HUES48 (cell line): ENCODE data around the gene TSPAN13.

Experiments used
- H3K27ac ChIP-seq: one replicate; pipeline ENCODE4 v1.7.0; 2013; ENCODE audit warnings: low read depth, low read length, inconsistent platforms
- H3K27me3 ChIP-seq: 2 replicates; pipeline ENCODE4 v1.6.1; 2013; ENCODE audit warnings: mild to moderate bottlenecking, low read length; ENCODE audit not compliant: control insufficient read depth, insufficient read depth
- H3K36me3 ChIP-seq: 2 replicates; pipeline ENCODE4 v1.6.1; 2013; ENCODE audit warnings: low read length; ENCODE audit not compliant: control insufficient read depth, insufficient read depth
- H3K4me1 ChIP-seq: 2 replicates; pipeline ENCODE4 v1.6.1; 2013; ENCODE audit warnings: mild to moderate bottlenecking, low read length; ENCODE audit not compliant: control insufficient read depth, insufficient read depth
- H3K4me3 ChIP-seq: 2 replicates; pipeline ENCODE4 v1.5.1; 2013; ENCODE audit warnings: mild to moderate bottlenecking, low read depth, low read length
- H3K9ac ChIP-seq: 2 replicates; pipeline ENCODE4 v1.6.1; 2013; ENCODE audit warnings: mild to moderate bottlenecking, low read depth, low read length, moderate library complexity
- H3K9me3 ChIP-seq: 2 replicates; pipeline ENCODE4 v1.6.1; 2013; ENCODE audit warnings: low read length; ENCODE audit not compliant: control insufficient read depth, insufficient read depth

Gene TSPAN13

DNA sequence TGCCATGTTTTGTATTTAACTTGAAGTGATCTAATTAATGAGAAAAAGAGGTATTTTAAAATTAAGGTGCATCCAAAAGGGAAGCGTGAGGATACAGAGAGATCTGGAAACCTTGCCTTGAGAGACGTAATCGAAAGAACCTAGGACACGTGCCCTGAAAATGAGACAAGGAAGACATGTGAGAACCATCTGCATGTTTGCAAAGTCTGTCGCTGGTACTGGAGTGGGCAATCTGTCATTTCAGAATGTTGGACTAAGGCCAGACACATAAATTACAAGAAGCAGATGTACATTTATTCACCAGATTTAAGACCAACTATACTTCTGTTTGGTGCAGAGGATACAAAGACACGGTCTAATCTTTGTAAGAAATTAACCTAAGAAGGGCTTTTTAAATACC lies 42.1 kb downstream of the TSPAN13 start:
- Histone ChIP-seq H3K36me3 (no peaks in the 10 kb centered on the region), H3K4me1 (no peaks in the 10 kb centered on the region), H3K27ac (no peak overlapping the region), H3K4me3 (no peak overlapping the region), H3K27me3 (no peaks in the 10 kb centered on the region), H3K9me3 (no peaks in the 10 kb centered on the region), H3K9ac (no peak overlapping the region)

DNA sequence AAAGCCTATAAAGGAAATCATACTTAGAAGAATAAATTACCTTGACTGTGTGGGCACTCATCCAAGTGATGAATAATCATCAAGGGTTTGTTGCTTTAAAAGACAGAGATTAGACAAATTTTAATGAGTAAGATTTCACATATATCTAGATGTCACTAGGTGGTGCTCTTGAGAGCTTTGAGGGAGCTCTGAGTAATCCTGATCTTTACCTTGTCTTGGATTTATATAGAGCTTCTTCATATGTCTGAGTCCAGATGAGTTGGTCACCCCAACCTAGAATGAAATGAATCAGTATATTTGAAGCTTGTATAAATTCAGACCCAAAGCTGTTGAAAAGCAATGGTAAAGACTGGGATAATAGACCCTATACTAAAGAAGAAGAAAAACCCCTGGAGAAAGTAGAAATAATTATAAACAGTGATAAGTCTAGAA lies 47.6 kb downstream of the TSPAN13 start:
- Histone ChIP-seq H3K27me3 (no peaks in the 10 kb centered on the region), H3K9ac (no peak overlapping the region), H3K27ac (no peak overlapping the region), H3K36me3 (no peaks in the 10 kb centered on the region), H3K4me3 (no peak overlapping the region), H3K9me3 (no peaks in the 10 kb centered on the region), H3K4me1 (peaks cover 3% of the 10 kb centered on the region; the same call in 1 of the 2 replicates)

DNA sequence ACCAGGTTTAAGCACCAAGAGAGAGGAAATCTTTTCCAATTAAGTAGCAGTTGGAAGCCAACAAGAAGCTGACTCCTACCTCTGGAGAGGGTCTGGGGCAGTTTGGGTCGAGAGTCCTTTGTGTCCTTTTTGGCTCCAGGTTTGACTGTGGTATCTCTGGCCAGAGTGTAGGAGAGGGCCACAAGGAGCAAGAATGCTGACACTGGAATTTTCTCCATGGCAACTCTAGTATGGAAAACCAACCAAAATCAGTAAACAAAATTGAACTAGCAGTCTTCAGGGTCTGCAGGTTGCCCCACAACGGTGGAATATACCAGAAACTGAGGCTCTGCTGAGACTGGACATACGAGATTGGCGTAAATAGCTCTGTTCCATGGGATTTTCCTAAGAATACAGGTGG lies 48.0 kb downstream of the TSPAN13 start:
- Histone ChIP-seq H3K27ac (no peak overlapping the region), H3K4me3 (no peak overlapping the region)

DNA sequence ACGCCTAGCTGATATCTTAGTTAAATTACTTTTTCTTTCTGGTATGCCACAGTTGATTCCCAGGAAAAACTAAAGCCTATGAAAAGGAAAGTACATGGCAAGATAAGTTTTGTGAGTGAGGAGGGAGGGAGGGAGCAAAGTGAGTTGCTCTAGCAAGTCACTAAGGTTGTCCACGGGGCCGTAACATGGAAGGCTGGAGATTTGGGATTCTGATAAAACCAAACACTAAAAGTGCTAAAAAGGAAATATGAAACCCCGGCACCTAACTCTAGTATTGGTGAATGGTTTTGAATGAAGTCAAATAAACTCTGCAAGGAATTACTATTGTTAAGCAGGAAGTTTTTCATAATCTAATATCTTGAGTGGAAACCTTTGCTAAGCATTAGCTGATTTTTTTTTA lies 49.6 kb downstream of the TSPAN13 start:
- Histone ChIP-seq H3K9ac (no peak overlapping the region), H3K4me1 (peaks cover 3% of the 10 kb centered on the region; the same call in 1 of the 2 replicates), H3K36me3 (no peaks in the 10 kb centered on the region), H3K27ac (no peak overlapping the region), H3K4me3 (no peak overlapping the region), H3K27me3 (no peaks in the 10 kb centered on the region), H3K9me3 (no peaks in the 10 kb centered on the region)

More for the DNA sequence above, 48.0 kb downstream of the TSPAN13 start:
- H3K36me3 ChIP-seq: no peaks in the 10 kb centered on the region
- H3K9me3 ChIP-seq: no peaks in the 10 kb centered on the region
- H3K4me1 ChIP-seq: peaks cover 3% of the 10 kb centered on the region; the same call in 1 of the 2 replicates
- H3K9ac ChIP-seq: no peak overlapping the region
- no peaks in the 10 kb centered on the region for H3K27me3 ChIP-seq

DNA sequence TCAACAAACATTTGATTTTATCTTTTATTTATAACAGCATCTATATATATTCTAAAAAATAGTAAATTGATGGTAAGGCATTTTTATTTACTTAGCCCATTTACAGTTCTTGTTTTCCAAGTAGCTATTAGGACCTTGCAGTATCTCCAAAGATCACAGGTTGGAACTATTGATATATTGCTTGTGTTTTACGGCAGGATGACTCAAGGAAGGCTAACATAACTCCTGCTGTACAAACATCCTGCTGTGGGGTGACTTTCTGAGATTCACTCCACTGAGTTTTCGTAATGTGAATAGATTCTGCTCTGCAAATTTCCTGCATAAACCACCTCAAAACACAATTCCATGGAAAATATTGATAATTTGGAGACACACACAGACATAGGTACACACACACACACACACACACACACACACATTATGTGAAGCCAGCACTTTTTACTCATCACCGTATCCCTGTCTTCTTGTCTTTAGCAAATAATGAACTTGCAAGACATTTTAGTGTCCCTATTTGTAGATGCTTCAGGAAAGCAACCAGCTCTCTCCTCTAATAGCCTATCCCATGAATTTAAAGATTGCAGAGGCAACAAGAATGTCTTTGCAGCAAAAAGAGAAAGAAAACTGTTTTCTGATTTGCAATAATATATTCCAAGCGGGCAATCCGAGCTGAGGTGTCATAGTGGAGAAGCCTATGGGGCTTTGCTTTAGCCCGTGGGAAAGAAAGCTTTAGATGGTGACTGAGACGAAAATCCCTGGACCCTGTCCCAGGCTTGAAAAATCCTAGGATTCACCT lies 50.5 kb downstream of the TSPAN13 start:
- Histone ChIP-seq H3K9me3 (no peaks in the 10 kb centered on the region), H3K36me3 (no peaks in the 10 kb centered on the region), H3K9ac (no peak overlapping the region), H3K27ac (no peak overlapping the region), H3K27me3 (no peaks in the 10 kb centered on the region), H3K4me1 (peaks cover 3% of the 10 kb centered on the region; the same call in 1 of the 2 replicates), H3K4me3 (no peak overlapping the region)

DNA sequence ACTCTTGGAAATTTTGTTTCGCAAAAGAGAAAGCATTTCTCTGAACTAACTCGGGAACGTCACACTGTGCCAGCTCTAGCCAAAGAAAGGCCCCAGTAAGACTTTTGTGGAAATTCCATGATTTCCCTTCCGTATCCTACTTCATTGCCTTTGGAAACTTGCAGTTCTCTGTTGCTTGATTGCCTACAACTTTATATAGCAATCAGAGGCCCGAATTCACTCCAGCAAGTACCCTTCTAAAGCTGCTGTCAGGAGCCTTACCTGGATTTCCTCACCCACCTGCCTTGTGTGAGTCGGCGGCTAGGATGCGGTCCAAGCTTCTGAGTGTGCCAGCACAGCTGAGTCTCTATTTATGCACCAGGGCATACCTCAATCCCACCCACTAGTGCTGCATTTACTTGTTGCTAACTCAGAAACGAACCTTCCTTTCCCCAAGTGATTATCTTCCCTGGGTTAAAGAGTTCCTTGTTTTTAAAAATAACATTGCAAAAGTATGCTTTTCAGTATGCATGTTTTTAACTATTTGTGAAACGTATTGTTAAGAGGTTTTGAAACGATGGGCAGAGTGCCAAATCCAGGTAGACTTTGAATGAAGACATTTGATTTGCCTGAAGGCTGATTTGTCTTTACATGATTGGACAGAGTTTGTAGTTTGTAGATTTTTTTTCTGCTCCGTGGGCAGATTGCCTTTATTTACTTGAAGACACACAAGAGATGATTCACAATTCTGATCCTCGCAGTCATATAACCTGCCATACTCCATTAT lies 51.3 kb downstream of the TSPAN13 start, which contains the start of gene AGR2:
Gene AGR2, minus strand, starts transcription at position 326 of the 766 bp plus-strand sequence. CDS start 3,203 bp downstream, outside the sequence.
- Histone ChIP-seq H3K27ac (no peak within 1 kb of the TSS), H3K4me1 (peaks cover 3% of the 10 kb centered on the region; the same call in 1 of the 2 replicates), H3K27me3 (no peaks in the 10 kb centered on the region), H3K4me3 (no peak within 1 kb of the TSS), H3K9me3 (no peaks in the 10 kb centered on the region), H3K36me3 (no peaks in the 10 kb centered on the region), H3K9ac (no peak within 1 kb of the TSS)

DNA sequence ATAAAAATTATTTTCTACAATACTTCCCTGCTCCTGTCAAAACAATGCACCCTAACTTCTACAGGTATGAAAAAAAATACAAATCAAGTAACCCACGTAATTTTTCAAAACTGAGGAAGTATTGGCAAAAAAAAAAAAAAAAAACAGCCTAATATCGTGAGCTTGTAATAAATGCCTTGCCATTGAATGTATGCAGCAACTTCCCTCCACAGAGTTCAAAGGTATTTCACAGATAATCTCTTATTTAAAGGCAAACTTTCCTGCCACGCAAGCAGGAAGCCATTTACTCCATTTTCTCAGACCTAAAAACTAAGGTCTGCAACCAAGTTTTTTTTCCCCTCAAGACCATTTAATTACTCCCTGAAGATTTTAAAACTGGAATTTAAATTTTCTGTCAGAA lies 51.9 kb downstream of the TSPAN13 start:
- H3K4me3 ChIP-seq: no peak overlapping the region
- H3K9ac ChIP-seq: no peak overlapping the region
- peaks cover 3% of the 10 kb centered on the region; the same call in 1 of the 2 replicates for H3K4me1 ChIP-seq
- no peak overlapping the region for H3K27ac ChIP-seq
- H3K36me3 ChIP-seq: no peaks in the 10 kb centered on the region
- no peaks in the 10 kb centered on the region for H3K27me3 ChIP-seq
- H3K9me3 ChIP-seq: no peaks in the 10 kb centered on the region

DNA sequence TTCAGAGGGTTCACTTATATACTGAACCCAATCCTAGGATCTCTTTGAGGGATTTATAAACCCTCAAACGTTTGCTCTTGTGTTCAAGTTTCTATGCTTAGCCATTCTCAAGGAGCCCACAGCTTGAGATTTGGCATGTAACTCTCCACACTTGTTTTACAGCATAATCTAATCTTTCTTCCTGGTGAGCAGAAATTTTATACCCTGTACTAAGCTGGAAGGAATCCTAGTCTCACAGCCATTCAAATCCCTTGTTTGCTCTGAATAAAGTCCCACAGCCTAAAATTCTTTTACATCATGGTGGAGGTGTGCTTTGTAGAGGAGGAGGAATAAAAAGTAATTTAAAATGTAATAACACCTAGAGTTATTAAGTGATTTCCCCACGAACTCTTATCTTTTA lies 56.6 kb downstream of the TSPAN13 start:
- Histone ChIP-seq H3K36me3 (no peaks in the 10 kb centered on the region), H3K27ac (no peak overlapping the region), H3K4me1 (no peaks in the 10 kb centered on the region), H3K9ac (no peak overlapping the region), H3K27me3 (no peaks in the 10 kb centered on the region), H3K9me3 (no peaks in the 10 kb centered on the region), H3K4me3 (no peak overlapping the region)

DNA sequence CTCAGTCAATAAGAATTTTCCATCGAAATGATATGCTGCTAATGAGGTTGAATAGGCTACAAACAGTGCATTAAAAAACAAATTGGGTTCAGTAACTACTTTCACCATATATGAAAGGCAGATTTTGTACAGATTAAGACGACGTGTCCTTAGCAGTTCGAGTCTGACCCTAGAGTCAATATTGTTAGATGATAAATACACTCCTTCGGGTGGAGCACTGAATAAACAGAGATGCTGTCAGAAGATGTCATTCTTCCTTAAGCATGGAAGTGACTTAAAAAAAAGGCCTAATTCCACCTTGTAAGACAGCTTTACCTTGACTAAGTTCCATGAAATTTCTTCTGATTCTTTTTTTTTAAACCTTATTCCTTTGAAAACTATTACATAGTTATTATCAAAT lies 57.0 kb downstream of the TSPAN13 start:
- Histone ChIP-seq H3K4me3 (no peak overlapping the region), H3K9me3 (no peaks in the 10 kb centered on the region), H3K27me3 (no peaks in the 10 kb centered on the region), H3K4me1 (no peaks in the 10 kb centered on the region), H3K36me3 (no peaks in the 10 kb centered on the region), H3K27ac (no peak overlapping the region), H3K9ac (no peak overlapping the region)

DNA sequence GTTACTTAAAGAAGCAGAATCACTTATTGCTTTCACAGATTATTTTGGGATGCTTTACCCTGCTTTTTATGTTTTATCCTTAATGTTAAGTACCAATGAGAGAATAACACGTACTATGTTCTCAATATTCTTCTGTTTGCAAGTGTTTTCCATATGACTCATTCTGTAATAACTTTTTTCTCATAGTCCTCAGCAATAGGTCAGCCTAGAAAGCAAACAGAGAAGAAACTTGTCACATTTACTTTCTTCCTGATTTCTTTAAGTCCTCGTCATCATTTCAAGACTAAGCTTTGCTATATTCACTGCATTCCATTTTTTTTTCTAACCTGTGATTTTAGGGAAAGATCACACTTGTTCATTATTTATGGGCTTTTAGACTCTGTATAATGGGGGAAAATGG lies 58.0 kb downstream of the TSPAN13 start:
- Histone ChIP-seq H3K9me3 (no peaks in the 10 kb centered on the region), H3K27ac (no peak overlapping the region), H3K4me3 (no peak overlapping the region), H3K9ac (no peak overlapping the region), H3K27me3 (no peaks in the 10 kb centered on the region), H3K36me3 (no peaks in the 10 kb centered on the region), H3K4me1 (no peaks in the 10 kb centered on the region)
